HepG2 (cell line): ENCODE data around the gene METTL6. TPM values are rescaled to one million over a fixed set of nuclear protein-coding genes. Genes with fewer than 3 reads are reported as not detected.

Source experiments
- ATAC-seq: fragments of 200-7000 bp; cut with Tn5 transposase; 3 replicates; pipeline ENCODE4 v1.9.1; 2020; ENCODE audit warnings: mild to moderate bottlenecking, moderate library complexity
- BruUV-seq: library from RNA; stranded (reverse); fragments of 400-500 nt; replicated peaks from 2 replicates; lab custom pipeline; 2021; lab: Mats Ljungman, UMichigan
- CTCF ChIA-PET: fragments of 300-600 bp; formaldehyde crosslinking; extraction: SDS; loops from one replicate; lab custom pipeline; 2021; ENCODE audit warnings: low total read pairs, inconsistent platforms, low intra/inter-chr PET ratio; lab: Yijun Ruan, JAX
- POLR2A ChIA-PET: fragments of 350-600 bp; sonication (Branson Sonifier 250); formaldehyde crosslinking; loops from one replicate; lab custom pipeline; 2020; ENCODE audit warnings: antibody characterized with exemption, inconsistent platforms; lab: Yijun Ruan, JAX
- DNase-seq: peaks from one replicate; pipeline ENCODE4 v3.0.0-alpha.2; 2015; ENCODE audit warnings: low spot score
- FAIRE-seq: peaks from 3 replicates; lab custom pipeline; 2011; peaks lifted over from hg19 to GRCh38; lab: Jason Lieb, UNC
- H2AFZ ChIP-seq: one replicate; pipeline ENCODE4 v1.6.1; 2011; ENCODE audit warnings: low read length, inconsistent platforms
- H3K27ac ChIP-seq: fragments of 300-600 bp; 3 replicates; pipeline ENCODE4 v1.8.0; 2011; ENCODE audit warnings: mixed run types, mild to moderate bottlenecking, mixed read lengths, low read length, inconsistent platforms; ENCODE audit not compliant: insufficient read depth; ENCODE audit errors: extremely low read length
- H3K27me3 ChIP-seq, 2 experiments: fragments of 200-600 bp in 1 of 2; 2 replicates in 1 of 2; 3 replicates in 1 of 2; pipeline versions ENCODE4 v1.6.0 to v1.8.0; 2011; ENCODE audit warnings: low read length in 2 of 2, mild to moderate bottlenecking in 2 of 2, moderate library complexity in 2 of 2, inconsistent platforms in 1 of 2; ENCODE audit not compliant: insufficient read depth in 2 of 2, control insufficient read depth in 1 of 2
- H3K36me3 ChIP-seq, 2 experiments: fragments of 200-600 bp in 1 of 2; replicated peaks in 1 of 2; 2 replicates in 1 of 2; 3 replicates in 1 of 2; pipeline versions ENCODE4 v1.5.1 to v1.8.0; 2011; ENCODE audit warnings: low read length in 2 of 2, inconsistent platforms in 1 of 2; ENCODE audit not compliant: insufficient read depth in 2 of 2, control insufficient read depth in 1 of 2
- H3K4me1 ChIP-seq: 2 replicates; pipeline ENCODE4 v1.5.1; 2012; ENCODE audit warnings: low read length, inconsistent platforms; ENCODE audit not compliant: insufficient read depth
- H3K4me2 ChIP-seq: 2 replicates; pipeline ENCODE4 v1.6.0; 2011; ENCODE audit warnings: low read depth, low read length, inconsistent platforms
- H3K4me3 ChIP-seq, 3 experiments: fragments of 200-600 bp in 1 of 3; sonication (generic), shearing (Covaris generic) in 1 of 3; replicated peaks in 1 of 3; 2 replicates each; pipeline ENCODE4 v1.5.1; 2011 to 2016; ENCODE audit warnings: low read length in 3 of 3, inconsistent platforms in 2 of 3, low read depth in 2 of 3, mild to moderate bottlenecking in 2 of 3, control low read depth in 1 of 3, mixed read lengths in 1 of 3; ENCODE audit not compliant: insufficient read depth in 1 of 3
- H3K79me2 ChIP-seq: one replicate; pipeline ENCODE4 v1.6.1; 2011; ENCODE audit warnings: low read length, inconsistent platforms; ENCODE audit not compliant: insufficient read depth
- H3K9ac ChIP-seq: 2 replicates; pipeline ENCODE4 v1.6.0; 2011; ENCODE audit warnings: mild to moderate bottlenecking, low read depth, low read length, inconsistent platforms; ENCODE audit not compliant: insufficient read depth
- H3K9me3 ChIP-seq: 2 replicates; pipeline ENCODE4 v1.5.1; 2012; ENCODE audit warnings: mild to moderate bottlenecking, low read length
- H4K20me1 ChIP-seq: 2 replicates; pipeline ENCODE4 v1.6.0; 2011; ENCODE audit warnings: inconsistent platforms, mild to moderate bottlenecking, low read length, moderate library complexity; ENCODE audit not compliant: insufficient read depth
- CSRNP1 ChIP-seq: sonication (generic); formaldehyde crosslinking; IDR thresholded peaks from 2 replicates; pipeline ENCODE4 v1.8.1; 2023; ENCODE audit warnings: mild to moderate bottlenecking, missing genetic modification reagents
- DZIP1 ChIP-seq: sonication (generic); formaldehyde crosslinking; IDR thresholded peaks from 2 replicates; pipeline ENCODE4 v1.5.0; 2020; ENCODE audit warnings: mild to moderate bottlenecking, missing genetic modification reagents
- FOXJ3 ChIP-seq: sonication (generic); formaldehyde crosslinking; IDR thresholded peaks from 2 replicates; pipeline ENCODE4 v1.4.0; 2020; ENCODE audit warnings: missing genetic modification reagents, mild to moderate bottlenecking, borderline replicate concordance
- HNF4A ChIP-seq: sonication (generic); formaldehyde crosslinking; IDR thresholded peaks from 2 replicates; pipeline ENCODE4 v1.4.0; 2020; ENCODE audit warnings: missing genetic modification reagents
- MED1 ChIP-seq: sonication (generic); formaldehyde crosslinking; IDR thresholded peaks from 2 replicates; pipeline ENCODE4 v1.4.0; 2020; ENCODE audit warnings: missing genetic modification reagents
- PBX3 ChIP-seq: sonication (generic); formaldehyde crosslinking; IDR thresholded peaks from 2 replicates; pipeline ENCODE4 v1.8.1; 2023; ENCODE audit warnings: missing genetic modification reagents, inconsistent platforms, borderline replicate concordance
- SOX6 ChIP-seq, 2 experiments: fragments of 450-650 bp in 1 of 2; sonication (generic) in 1 of 2; formaldehyde crosslinking in 1 of 2; IDR thresholded peaks; 2 replicates each; pipeline versions ENCODE4 v1.4.0 to v1.6.1; 2017 to 2020; ENCODE audit warnings: antibody characterized with exemption in 1 of 2, mild to moderate bottlenecking in 1 of 2, missing genetic modification reagents in 1 of 2
- SP2 ChIP-seq: sonication (generic); formaldehyde crosslinking; IDR thresholded peaks from 2 replicates; pipeline ENCODE4 v1.5.1; 2020; ENCODE audit warnings: mild to moderate bottlenecking, missing genetic modification reagents
- TMF1 ChIP-seq: sonication (generic); formaldehyde crosslinking; IDR thresholded peaks from 2 replicates; pipeline ENCODE4 v1.8.1; 2022; ENCODE audit warnings: low read depth, missing genetic modification reagents
- ZNF281 ChIP-seq: sonication (generic); formaldehyde crosslinking; IDR thresholded peaks from 2 replicates; pipeline ENCODE4 v1.4.0; 2020; ENCODE audit warnings: missing genetic modification reagents, borderline replicate concordance
- WGBS: methylation state at CpG from one replicate; pipeline ENCODE4 v1.1.6; 2017; ENCODE audit warnings: low lambda C conversion rate; 5-methylcytosine and 5-hydroxymethylcytosine counted together
- in situ Hi-C: cut with HindIII; loops from 2 replicates; pipeline ENCODE4 v1.10.0; 2017; ENCODE audit warnings: low pct_unique_long_range_greater_than_20kb; ENCODE audit not compliant: extremely low pct_ligation_motif_present
- intact Hi-C: fragments of 100-400 bp; cut with micrococcal nuclease; formaldehyde crosslinking; loops from one replicate; pipeline ENCODE4 v1.10.0; 2022; ENCODE audit not compliant: unreplicated experiment
- polyA plus RNA-seq, 8 experiments: library from polyadenylated mRNA; depleted of rRNA in 3 of 8; stranded (reverse) in 7 of 8; unstranded in 1 of 8; fragments of >200 nt; fragmentation: Illumina TruSeq in 4 of 8; extraction: Trizol in 4 of 8; gene quantifications; 2 replicates each; pipeline versions ENCODE4 v1.2.1 to v1.2.3, GENCODE V29; 2011 to 2016; ENCODE audit warnings: low read depth in 4 of 8, missing spikeins in 1 of 8, mixed read lengths in 1 of 8; ENCODE audit not compliant: insufficient read depth in 1 of 8
- total RNA-seq, 5 experiments: library from RNA; depleted of rRNA; stranded (reverse); fragments of >200 nt; fragmentation: Illumina TruSeq; extraction: Trizol; gene quantifications; 2 replicates each; pipeline ENCODE4 v1.2.3, GENCODE V29; 2016; ENCODE audit warnings: low read depth in 1 of 5

The METTL6 gene
- total and polyA plus RNA-seq, 2 of the 13 experiments (the other 11 are each of a cell fraction or from before 2014, with no cell fraction given) = 17.2 to 29.4 TPM

GRCh38 chr3:15427981-15428380 lies 637 bp upstream of the METTL6 start:
- Histone ChIP-seq H3K27ac (peak overlapping the region; percentile 80), H3K4me2 (peak overlapping the region; percentile 92), H3K36me3 (peaks cover 8 to 23% of the 10 kb centered on the region in 2 experiments), H3K9ac (peak overlapping the region; percentile 93), H3K9me3 (no peaks in the 10 kb centered on the region), H3K4me1 (peaks cover 37% of the 10 kb centered on the region), H4K20me1 (peaks cover 4% of the 10 kb centered on the region; the same call in 1 of the 2 replicates), H2AFZ (no peak overlapping the region), H3K79me2 (peaks cover 68% of the 10 kb centered on the region), H3K4me3 (peak overlapping the region; percentile 91 to 99 (median 97)), H3K27me3 (peaks cover 0 to 5% of the 10 kb centered on the region in 2 experiments; a peak in 1 of 5 replicates)
- intact Hi-C loops = loop anchor here (1.0 kb wide), 1 partner anchor 129 kb away; no protein-coding TSS in a partner anchor
- in situ Hi-C loops = loop anchor here (5.0 kb wide), 1 partner anchor 129 kb away; no protein-coding TSS in a partner anchor
- ChIA-PET POLR2A (no interaction called here), CTCF (no interaction called here)
- FAIRE-seq (no peak), ATAC-seq (peak; percentile 38), DNase-seq (peak; percentile 35)
- WGBS = under 1% methylated on average over 11 of the region's 11 CpGs
- no TSS peak for BruUV-seq
- TF ChIP-seq TMF1 (CRISPR knock-in tag) (0 out of 2 replicates have a peak, but pooled peaks have one; percentile 7), SP2 (no peak), SOX6 (IDR thresholded peaks at IDR 0.05) (no peak), SOX6 (CRISPR knock-in tag; IDR thresholded peaks at IDR 0.05) (0 out of 2 replicates have a peak, but pooled peaks have one; percentile 1), HNF4A (peak; percentile 15; the same call in 1 of the 2 replicates), MED1 (CRISPR knock-in tag) (no peak), DZIP1 (CRISPR knock-in tag) (no peak), CSRNP1 (0 out of 2 replicates have a peak, but pooled peaks have one; percentile 4), ZNF281 (CRISPR knock-in tag) (peak; percentile 23; the same call in 1 of the 2 replicates), FOXJ3 (CRISPR knock-in tag) (no peak), PBX3 (CRISPR knock-in tag) (0 out of 2 replicates have a peak, but pooled peaks have one; percentile 11)
